HG03280 (cell line): Measurements from ENCODE around the gene NSMCE1.
"Not testable (repeated sequence)": the region's sequence is repeated elsewhere in the genome, so short reads cannot be mapped to it uniquely, and the experiment has no call there.

ENCODE experiments used
- ATAC-seq: cut with Tn5 transposase; IDR thresholded peaks from one replicate; pipeline ENCODE4 v1.9.1; 2021; ENCODE audit warnings: mild to moderate bottlenecking, moderate library complexity; ENCODE audit not compliant: unreplicated experiment

The NSMCE1 gene

DNA sequence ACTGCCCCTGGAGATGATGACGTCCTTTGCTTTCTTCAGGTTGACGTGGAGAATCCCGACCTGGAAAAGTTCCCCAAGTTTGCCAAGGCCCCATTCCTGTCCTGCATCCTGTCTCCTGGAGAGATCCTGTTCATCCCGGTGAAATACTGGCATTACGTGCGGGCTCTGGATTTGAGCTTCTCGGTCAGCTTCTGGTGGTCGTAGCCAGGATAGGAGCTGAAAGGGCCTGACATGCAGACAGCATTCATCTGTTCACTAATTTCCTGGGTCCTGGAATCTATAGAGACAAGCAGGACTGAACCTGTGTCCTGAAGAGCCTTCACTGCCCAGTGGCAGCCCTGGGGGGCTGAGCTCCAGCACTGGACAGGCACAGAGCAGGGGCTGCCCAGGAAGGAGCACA is 48.0 kb downstream of the NSMCE1 start:
- no peak for ATAC-seq

- ATAC-seq = no peak
These were observed 48.5 kb downstream of the NSMCE1 start for GRCh38 chr16:27220120-27220519.

- ATAC-seq = no peak
These were observed 49.4 kb downstream of the NSMCE1 start for GRCh38 chr16:27219161-27219560.

DNA sequence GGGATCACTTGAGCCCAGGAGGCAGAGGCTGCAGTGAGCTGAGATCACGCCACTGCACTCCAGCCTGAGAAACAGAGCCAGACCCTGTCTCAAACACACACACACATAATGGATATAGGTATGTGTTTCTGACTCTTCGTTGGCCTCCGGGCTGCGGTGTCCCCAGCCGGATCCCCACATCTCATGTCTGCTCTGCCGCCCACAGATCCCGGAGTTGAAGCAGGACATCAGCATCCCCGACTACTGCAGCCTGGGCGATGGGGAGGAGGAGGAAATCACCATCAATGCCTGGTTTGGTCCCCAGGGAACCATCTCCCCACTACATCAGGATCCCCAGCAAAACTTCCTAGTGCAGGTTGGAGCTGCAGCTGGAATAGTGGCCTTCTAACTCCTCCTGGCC is 49.8 kb downstream of the NSMCE1 start:
- ATAC-seq = no peak

DNA sequence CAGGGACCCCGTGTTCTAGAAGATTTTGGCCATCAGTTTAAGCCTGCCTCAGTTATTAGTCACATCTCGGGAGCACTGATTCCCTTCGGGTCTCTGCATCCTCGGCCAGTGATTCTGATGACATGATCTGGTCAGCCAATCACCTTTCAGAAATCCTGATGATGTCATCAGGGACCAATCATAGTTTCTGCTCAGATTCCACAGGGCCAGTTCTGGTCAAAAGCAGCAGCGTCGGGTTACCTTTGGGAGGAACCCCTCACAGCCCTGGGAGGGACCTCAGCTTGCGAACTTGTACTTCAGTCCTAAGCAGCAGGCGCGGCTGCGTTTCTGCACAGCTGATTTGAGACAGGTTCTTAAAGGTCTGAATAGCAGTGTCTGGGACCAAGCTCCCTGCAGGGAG is 51.3 kb downstream of the NSMCE1 start:
- no peak for ATAC-seq

DNA sequence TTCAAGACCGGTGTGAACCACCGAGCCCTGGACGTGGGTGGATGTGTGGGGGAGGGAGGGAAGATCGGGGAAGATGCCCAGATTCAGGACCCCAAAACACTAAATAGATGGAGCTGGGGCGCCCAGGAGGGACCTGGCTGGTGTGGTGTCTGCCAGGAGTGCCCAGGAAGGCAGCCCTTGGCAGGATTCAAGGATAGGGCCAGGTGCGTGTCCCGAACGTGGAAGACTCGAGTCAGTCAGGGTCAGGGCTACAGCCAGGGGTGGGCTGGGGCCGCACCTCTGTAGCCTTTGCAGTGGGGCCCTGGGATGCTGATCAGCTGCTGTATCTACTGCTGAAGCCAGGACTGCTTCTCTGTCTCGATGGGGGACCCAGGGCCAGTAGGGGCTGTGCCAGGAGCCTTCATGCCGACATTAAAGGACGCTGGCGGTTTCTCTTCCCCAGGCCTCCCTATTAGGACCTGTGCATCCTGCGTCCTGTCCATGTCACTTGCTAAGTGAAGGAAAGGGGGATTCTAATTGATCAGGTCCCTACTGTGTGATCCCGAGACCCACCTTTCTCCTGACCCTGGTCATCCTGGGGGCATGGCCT is 52.2 kb downstream of the NSMCE1 start:
- ATAC-seq = no peak

DNA sequence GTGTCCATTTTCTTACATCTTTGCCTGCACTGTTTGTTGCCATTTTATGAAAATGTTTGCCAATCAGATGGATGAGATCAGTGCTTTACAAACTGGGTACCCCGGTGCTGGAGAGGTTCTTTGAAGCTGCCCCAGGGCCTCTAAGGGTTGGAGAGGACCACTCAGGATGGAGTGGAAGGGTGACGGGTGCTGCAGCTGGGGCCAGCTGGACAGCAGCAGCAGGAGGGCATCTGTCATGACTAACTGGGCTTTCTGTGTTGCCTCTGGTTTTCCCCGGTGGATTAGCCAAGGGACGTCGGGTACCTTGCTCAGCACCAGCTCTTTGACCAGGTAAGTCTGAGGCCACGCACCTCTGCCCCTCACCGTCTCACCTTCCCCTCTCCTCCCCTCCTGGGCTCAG is 52.9 kb downstream of the NSMCE1 start:
- no peak for ATAC-seq

- ATAC-seq = no peak
These were observed 54.2 kb downstream of the NSMCE1 start for GRCh38 chr16:27214084-27214961.

GRCh38 chr16:27211026-27211425 is 57.5 kb downstream of the NSMCE1 start:
- ATAC-seq = no peak

DNA sequence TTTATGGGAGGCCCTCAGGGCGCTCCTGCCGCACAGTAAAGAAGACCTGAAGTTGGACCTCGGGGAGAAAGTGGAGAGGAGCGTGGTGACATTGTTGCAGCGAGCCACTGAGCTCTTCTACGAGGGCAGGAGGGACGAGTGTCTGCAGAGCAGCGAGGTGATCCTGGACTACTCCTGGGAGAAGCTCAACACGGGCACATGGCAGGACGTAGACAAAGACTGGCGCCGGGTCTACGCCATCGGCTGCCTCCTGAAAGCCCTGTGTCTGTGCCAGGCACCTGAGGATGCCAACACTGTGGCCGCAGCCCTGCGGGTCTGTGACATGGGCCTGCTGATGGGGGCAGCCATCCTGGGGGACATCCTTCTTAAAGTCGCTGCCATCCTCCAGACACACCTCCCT is 58.4 kb downstream of the NSMCE1 start:
- ATAC-seq = no peak

DNA sequence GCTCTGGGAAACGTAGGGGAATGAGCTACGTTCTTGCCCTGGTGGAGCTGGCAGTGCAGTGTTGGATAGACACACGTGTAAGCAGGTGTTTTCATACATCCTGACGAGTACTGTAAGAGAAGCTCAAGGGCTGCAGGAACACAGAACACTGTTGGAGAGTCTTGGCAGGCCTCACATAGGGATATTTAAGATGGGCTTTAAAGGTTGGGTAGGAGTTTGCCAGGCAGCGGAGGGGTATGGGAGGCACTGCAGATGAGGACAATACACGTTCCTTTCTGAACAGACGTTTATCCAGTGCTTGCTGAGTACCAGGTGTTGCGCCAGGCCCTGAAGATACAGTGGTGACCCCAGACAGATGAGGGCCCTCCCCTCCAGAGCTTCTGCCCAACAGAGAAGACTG is 59.0 kb downstream of the NSMCE1 start:
- no peak for ATAC-seq

- no peak for ATAC-seq
These were observed 59.8 kb downstream of the NSMCE1 start for GRCh38 chr16:27208796-27209195.

DNA sequence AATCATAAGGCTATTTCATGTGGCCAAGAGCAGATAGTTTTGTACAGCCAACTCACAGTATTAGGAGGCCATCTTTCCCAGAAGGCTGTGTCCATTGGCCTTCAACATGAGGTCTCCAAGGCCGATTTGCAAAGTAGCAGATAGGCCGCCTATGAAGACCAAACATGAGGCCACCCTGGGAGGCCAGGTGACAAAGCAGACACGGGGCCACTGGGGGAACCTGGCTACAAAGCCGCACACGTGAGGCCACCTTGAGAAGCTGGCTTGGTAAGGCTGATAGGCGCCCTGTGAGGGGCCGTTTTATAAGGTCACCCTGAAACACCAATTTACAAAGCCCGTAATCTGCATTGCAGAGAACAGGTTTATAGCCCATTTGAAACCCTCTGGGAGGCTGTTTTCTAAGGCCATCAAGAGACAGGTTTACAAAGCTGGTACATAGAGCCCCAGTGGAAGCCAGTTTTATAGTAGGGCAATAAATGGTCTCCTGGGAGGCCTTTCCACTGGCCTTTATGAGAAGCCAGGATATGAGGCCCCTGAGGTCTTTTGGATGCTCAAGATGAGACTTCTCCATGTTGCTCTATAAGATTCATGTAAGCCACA is 60.4 kb downstream of the NSMCE1 start:
- no peak for ATAC-seq

DNA sequence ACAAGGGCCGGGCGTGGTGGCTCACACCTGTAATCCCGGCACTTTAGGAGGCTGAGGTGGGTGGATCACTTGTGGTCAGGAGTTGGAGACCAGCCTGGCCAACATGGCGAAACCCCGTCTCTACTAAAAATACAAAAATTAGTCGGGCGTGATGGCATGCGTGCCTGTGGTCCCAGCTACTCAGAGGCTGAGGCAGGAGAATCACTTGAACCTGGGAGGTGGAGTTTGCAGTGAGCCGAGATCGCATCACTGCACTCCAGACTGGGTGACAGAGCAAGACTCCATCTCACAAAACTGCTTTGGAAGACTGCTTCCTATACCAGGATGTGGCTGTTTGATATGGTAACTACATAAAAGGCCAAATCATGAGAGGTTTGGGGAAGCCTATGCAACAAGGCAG is 61.5 kb downstream of the NSMCE1 start:
- not testable (repeated sequence) for ATAC-seq

GRCh38 chr16:27205423-27206065 is 63.0 kb downstream of the NSMCE1 start:
- ATAC-seq = no peak

- ATAC-seq = no peak
These were observed 64.2 kb downstream of the NSMCE1 start for GRCh38 chr16:27204312-27204915.

DNA sequence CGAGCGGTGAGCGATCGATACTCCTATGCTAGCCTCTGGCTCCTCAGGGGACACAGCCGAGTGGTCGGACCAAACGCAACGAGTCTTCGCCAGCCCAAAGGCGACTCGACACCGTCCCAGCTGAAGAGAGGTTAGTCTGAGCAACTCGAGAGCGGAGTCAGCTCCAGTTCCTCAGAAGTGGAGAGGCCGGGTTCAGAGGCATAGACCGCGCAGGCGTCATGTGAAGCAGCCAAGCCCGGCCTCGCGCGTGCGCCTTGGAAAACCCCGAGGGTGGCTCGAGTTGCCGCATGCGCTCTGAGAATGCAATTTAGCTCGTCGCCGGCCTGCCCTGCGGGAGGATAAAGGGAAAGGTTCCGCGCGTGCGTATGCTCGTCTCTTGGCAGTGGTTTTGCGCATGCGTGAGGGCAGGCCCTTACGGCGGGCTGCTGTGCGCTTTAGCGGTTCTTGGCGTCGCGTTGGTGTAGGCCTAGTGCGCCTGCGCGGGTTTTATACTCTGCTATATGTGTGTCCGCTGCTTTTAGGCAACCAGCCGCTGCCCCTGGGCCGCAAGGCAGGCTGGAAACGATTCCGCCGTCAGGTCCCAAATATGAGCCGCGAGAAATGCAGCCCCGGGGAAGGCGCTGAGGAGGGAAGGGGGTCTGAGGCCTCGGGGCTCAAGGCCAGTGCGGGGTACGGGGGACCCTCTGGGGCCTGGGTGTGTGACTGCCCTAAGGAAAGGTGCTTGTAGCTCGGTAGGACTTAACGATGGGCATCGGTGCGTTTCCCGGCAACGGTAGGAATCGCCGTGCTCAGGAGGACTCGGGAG is 64.9 kb downstream of the NSMCE1 start, which contains the start of gene KDM8:
KDM8 (plus strand) TSS at position 20 of the 805 bp plus-strand sequence. CDS start 6,598 bp downstream, outside the sequence.
- peak; percentile 76 for ATAC-seq

- ATAC-seq = peak; percentile 61
These were observed 65.6 kb downstream of the NSMCE1 start for GRCh38 chr16:27202923-27203506.

- not testable (repeated sequence) for ATAC-seq
These were observed 67.7 kb downstream of the NSMCE1 start for GRCh38 chr16:27200914-27201313.

- ATAC-seq = peak; percentile 23
These were observed 68.8 kb downstream of the NSMCE1 start for GRCh38 chr16:27199736-27200135.
